Middle frontal gyrus (tissue), 1 donor: ENCODE measurements around the gene TASP1.

ENCODE experiments used
- DNase-seq: peaks from one replicate; pipeline ENCODE4 v3.0.0-alpha.2; 2015; ENCODE audit warnings: low spot score; ENCODE audit errors: extremely low spot score

TASP1 gene

DNA sequence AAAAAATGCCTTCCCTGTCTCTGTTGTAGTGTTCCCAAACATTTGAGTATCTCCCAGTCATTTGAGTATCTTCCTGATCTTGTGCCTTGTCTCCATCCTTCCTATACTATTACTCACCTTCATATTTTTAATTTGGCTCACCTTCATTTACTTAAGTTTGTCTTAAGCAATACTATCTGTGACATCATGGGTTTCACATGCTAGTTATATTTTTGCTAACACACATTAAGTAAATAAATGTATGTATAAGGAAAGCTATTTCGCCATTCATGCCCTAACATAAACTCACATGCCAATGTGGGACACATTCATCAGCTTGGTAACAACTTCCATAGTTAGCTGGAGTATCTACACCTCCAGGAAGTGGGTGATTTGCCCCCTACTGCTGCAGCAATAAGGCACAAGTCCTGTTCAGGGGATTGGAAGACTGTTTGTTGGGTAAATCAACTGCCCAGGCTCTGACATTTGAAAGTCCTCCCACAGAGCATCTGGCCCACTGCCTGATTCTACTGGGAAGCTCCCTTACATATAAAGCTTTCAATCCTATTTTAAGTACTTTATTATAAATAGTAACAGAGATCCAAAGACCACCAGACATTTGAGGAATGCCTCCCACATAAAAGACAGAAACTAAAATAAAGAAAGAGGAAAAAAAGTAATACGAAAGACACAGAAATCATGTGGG, 285.3 kb downstream of the TASP1 start:
- no peak for DNase-seq

DNA sequence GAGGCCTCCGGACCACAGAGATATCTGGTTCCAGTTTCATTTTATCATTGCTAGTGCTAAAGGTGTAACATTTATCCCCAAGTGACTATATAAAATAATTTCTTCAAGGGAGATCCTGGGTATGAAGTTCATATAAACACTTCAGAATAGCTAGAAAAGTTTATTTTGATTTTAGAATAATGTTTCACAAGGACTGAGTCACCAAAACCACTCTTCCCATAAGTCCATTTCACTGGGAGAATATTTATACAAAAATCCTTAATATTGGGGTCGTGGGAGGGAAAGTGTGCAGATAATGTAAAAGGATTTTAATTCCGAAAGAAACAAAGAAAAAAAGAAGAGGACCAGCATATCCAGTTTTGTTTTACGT, 289.5 kb downstream of the TASP1 start:
- no peak for DNase-seq

DNA sequence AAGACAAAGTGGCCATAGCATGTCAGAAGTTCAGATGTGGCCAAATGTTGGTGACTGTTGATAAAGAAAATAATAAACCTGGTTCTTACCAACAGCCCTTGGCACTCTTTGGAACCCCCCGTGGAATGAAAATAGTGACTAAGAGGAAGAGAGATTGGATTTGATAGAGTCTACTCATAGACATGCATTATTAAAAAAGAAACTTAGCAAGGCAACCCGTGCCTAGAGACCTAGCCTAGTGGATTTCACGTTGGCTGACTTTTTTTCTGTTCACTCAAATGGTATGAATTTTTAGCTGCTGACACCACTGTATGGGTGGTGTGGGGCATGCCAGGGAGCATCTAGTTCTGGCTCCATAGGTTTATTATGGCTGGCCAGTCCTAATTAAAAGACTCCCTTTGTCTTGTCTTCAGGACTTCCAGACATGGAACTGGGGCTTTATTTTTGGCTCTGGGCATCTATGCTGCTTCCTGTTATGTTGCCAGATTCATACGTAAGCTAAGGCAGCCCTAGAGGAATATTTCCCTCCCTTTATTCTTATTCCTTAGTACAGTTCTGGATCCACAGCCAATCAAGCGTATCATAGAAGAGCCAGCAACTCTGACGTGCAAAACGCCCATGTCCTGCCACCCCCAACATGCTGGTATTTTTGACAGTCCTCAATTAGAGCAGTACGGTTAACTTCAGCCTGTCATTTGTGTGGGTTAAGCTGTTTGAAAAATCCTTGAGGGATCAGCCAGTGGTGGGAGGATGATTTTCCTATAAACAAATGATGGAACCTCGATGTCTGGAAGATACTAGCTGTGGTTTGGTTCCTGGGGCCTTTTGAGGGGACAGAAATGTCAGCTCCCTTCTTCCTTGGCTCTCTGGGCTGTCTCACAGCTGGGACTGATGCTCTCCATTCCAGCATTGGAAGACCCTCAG, 290.2 kb downstream of the TASP1 start:
- DNase-seq: no peak

DNA sequence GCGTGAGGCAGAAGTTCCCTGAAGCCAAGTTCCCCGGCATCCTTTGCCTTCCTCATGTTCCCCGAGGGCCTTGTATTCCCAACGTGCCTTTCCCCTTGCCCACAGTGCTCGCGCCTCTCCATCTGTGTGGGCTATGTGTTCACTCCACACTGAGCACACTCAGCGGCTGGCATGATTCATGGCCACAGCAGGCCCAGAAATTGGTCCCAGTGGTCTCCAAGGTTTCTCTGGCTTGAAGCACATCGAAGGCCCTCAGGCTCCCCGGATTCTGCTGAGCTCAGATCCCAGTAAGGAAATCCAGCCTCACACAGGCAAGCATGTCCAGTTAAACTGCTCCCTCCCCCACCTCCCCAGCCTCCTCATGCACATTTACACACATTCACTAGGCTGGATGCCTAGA, 294.1 kb downstream of the TASP1 start:
- no peak for DNase-seq

DNA sequence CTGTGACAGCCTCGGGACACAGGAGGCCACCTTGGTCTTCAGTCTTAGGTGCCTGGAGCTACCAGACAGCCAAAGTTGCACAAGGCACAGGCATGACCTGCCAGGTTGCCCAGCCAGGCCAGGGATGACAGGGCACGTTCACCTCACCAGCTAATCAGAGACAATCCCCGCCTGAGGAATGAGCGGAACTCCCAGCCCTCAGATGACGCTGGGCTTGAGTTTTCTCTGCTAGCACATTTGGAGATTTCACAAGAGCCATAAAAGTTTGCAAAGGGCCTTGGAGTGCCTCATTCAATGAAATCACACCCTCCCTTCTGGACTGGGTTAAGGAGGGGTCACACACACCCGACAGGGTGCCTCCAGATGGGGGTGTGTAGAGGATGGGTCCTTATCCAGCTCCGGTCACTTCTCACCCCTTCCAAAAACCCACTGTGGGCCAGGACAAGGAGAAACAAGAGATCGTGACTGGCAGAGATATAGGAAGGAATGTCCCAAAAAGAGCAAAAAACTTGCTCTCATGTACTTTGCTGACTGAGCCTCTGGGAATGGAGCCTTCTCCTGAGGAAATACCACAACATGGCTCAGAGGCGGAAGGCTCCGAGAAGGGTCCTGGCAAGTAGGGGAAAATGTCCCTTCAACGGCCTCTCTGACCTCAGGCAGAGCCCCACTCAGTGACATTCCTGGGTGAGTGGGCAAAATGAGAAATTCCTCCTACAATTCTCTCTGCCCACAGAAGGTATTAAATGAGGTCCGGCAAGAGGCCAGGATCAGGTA, 296.1 kb downstream of the TASP1 start:
- no peak for DNase-seq

DNA sequence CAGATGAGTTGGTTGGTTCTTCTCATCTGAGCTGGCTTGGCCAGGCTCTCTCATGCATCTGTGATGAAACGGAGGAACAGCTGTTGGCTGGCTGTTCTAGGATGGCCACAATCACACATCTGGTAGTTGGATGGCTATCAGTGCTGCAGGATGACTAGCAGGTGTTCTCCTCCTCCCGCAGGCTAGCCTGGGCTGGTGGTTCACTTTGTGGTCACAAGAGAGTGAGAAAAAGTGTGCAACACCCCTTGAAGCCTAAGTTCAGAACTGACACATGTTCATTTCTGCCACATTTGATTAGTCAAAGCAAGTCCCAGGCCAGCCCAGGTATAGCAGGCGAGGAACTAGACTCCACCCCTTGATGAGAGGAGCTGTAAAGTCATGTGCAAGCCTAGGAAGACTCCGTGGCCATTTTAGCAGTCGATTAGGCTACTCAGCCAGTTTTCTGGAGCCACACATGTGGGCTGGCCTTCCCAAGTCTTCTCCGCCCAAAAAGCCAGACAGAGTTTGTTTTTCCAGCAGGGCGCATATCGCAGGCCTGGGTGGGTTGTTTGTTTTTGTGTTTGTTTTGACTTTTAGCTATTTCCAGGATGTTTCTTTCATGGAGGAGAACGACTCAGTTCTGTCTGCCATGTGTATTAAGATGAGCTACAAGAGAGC, 296.9 kb downstream of the TASP1 start:
- DNase-seq: no peak

DNA sequence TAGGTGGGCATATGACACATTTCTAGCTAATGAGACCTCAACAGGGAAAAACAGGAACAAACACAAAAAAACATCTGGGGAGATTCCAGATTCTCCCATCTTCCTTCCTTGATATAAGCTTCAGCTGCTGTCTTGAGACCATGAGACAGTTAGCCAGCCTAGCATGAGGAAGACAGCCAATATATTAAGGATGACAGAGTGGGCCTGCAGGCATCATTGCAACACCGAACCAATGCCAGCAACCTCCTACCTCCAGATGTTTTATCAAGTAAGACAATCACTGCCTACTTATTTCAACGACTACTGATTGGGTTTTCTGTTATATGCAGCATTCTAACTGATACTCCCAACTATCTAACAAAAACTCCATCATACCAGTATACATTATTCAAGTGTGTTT, 298.6 kb downstream of the TASP1 start:
- DNase-seq: no peak
